Tibial nerve (tissue), 4 donors: Measurements from ENCODE around the gene NOB1.

Source experiments
- CTCF ChIP-seq, 5 experiments: fragments of 200-600 bp in 3 of 5; fragments of 450-650 bp in 2 of 5; sonication (generic) in 3 of 5; IDR thresholded peaks; one replicate each; pipeline ENCODE4 v1.5.1; 2016 to 2019; ENCODE audit warnings: antibody characterized with exemption in 5 of 5, mild to moderate bottlenecking in 3 of 5, moderate library complexity in 2 of 5
- EP300 ChIP-seq, 2 donors: sonication (generic); formaldehyde crosslinking; IDR thresholded peaks; one replicate each; pipeline ENCODE4 v1.6.1; 2017; ENCODE audit warnings: antibody characterized with exemption in 2 of 2, mild to moderate bottlenecking in 1 of 2
- POLR2A ChIP-seq, 2 donors: fragments of 450-650 bp; IDR thresholded peaks; one replicate each; pipeline ENCODE4 v1.6.1; 2017; ENCODE audit warnings: antibody characterized with exemption in 2 of 2, mild to moderate bottlenecking in 2 of 2, moderate library complexity in 2 of 2

GRCh38 chr16:69747115-69747514 is 7.6 kb downstream of the NOB1 start:
- TF ChIP-seq CTCF (IDR thresholded peaks at IDR 0.05) = no peak
- TF ChIP-seq POLR2A (IDR thresholded peaks at IDR 0.05) = no peak
- no peak for TF ChIP-seq EP300 (IDR thresholded peaks at IDR 0.05)
